Parathyroid adenoma (tissue), 2 donors: ENCODE results near the gene AGBL1.

ENCODE experiments used
- H2AFZ ChIP-seq: fragments of 300-600 bp; sonication (generic); one replicate; pipeline ENCODE4 v1.7.0; 2017; ENCODE audit warnings: antibody characterized with exemption, mild to moderate bottlenecking
- H3K27ac ChIP-seq: fragments of 300-600 bp; sonication (generic); one replicate; pipeline ENCODE4 v1.7.0; 2017
- H3K27me3 ChIP-seq: fragments of 300-600 bp; sonication (generic); one replicate; pipeline ENCODE4 v1.7.0; 2017; ENCODE audit warnings: low read length; ENCODE audit not compliant: control insufficient read depth, insufficient read depth
- H3K36me3 ChIP-seq: fragments of 300-600 bp; sonication (generic); one replicate; pipeline ENCODE4 v1.7.0; 2017; ENCODE audit warnings: low read length; ENCODE audit not compliant: control insufficient read depth, insufficient read depth
- H3K4me1 ChIP-seq: fragments of 300-600 bp; sonication (generic); one replicate; pipeline ENCODE4 v1.7.0; 2017; ENCODE audit warnings: control low read depth
- H3K4me2 ChIP-seq: fragments of 300-600 bp; sonication (generic); one replicate; pipeline ENCODE4 v1.7.0; 2017; ENCODE audit warnings: low read length
- H3K4me3 ChIP-seq: fragments of 300-600 bp; sonication (generic); one replicate; pipeline ENCODE4 v1.7.0; 2017; ENCODE audit warnings: low read depth, low read length
- H3K79me2 ChIP-seq: fragments of 300-600 bp; sonication (generic); one replicate; pipeline ENCODE4 v1.7.0; 2017; ENCODE audit warnings: control low read depth
- H3K9ac ChIP-seq: fragments of 300-600 bp; sonication (generic); one replicate; pipeline ENCODE4 v1.7.0; 2017; ENCODE audit warnings: mild to moderate bottlenecking
- H3K9me3 ChIP-seq: fragments of 300-600 bp; sonication (generic); one replicate; pipeline ENCODE4 v1.7.0; 2017; ENCODE audit warnings: low read length; ENCODE audit not compliant: control insufficient read depth
- CTCF ChIP-seq: fragments of 300-600 bp; sonication (generic); IDR thresholded peaks from one replicate; pipeline ENCODE4 v1.7.0; 2017; ENCODE audit warnings: antibody characterized with exemption, mild to moderate bottlenecking
- donor health status: primary hyperparathyroidism.

AGBL1 gene

GRCh38 chr15:86611417-86612040 is 531.9 kb downstream of the AGBL1 start:
- TF ChIP-seq CTCF: no peak
- H3K4me3 ChIP-seq: no peak overlapping the region
- no peaks in the 10 kb centered on the region for H3K36me3 ChIP-seq
- no peak overlapping the region for H3K9ac ChIP-seq
- H3K4me2 ChIP-seq: no peak overlapping the region
- H3K79me2 ChIP-seq: no peaks in the 10 kb centered on the region
- no peak overlapping the region for H3K27ac ChIP-seq
- H2AFZ ChIP-seq: no peak overlapping the region
- no peaks in the 10 kb centered on the region for H3K9me3 ChIP-seq
- H3K27me3 ChIP-seq: no peaks in the 10 kb centered on the region
- H3K4me1 ChIP-seq: no peaks in the 10 kb centered on the region

- H3K4me3 ChIP-seq: no peak overlapping the region
- H3K79me2 ChIP-seq: no peaks in the 10 kb centered on the region
- H3K27me3 ChIP-seq: no peaks in the 10 kb centered on the region
- H3K4me1 ChIP-seq: no peaks in the 10 kb centered on the region
- H3K36me3 ChIP-seq: no peaks in the 10 kb centered on the region
- H3K4me2 ChIP-seq: no peak overlapping the region
- no peak overlapping the region for H2AFZ ChIP-seq
- H3K9ac ChIP-seq: no peak overlapping the region
- TF ChIP-seq CTCF: no peak
- no peaks in the 10 kb centered on the region for H3K9me3 ChIP-seq
- no peak overlapping the region for H3K27ac ChIP-seq
Measured at GRCh38 chr15:86615411-86615810, 535.7 kb downstream of the AGBL1 start.

- Histone ChIP-seq H3K9me3 (no peaks in the 10 kb centered on the region), H3K27me3 (no peaks in the 10 kb centered on the region), H2AFZ (no peak overlapping the region), H3K27ac (no peak overlapping the region), H3K36me3 (no peaks in the 10 kb centered on the region), H3K4me2 (no peak overlapping the region), H3K4me3 (no peak overlapping the region), H3K9ac (no peak overlapping the region), H3K79me2 (no peaks in the 10 kb centered on the region), H3K4me1 (no peaks in the 10 kb centered on the region)
- no peak for TF ChIP-seq CTCF
Measured at GRCh38 chr15:86615816-86616215, 536.1 kb downstream of the AGBL1 start.

GRCh38 chr15:86616771-86617170 is 537.1 kb downstream of the AGBL1 start:
- H3K4me2 ChIP-seq: no peak overlapping the region
- no peak for TF ChIP-seq CTCF
- no peaks in the 10 kb centered on the region for H3K79me2 ChIP-seq
- H3K9me3 ChIP-seq: no peaks in the 10 kb centered on the region
- no peaks in the 10 kb centered on the region for H3K27me3 ChIP-seq
- H3K4me1 ChIP-seq: no peaks in the 10 kb centered on the region
- H3K27ac ChIP-seq: no peak overlapping the region
- no peak overlapping the region for H3K9ac ChIP-seq
- H3K36me3 ChIP-seq: no peaks in the 10 kb centered on the region
- H2AFZ ChIP-seq: no peak overlapping the region
- no peak overlapping the region for H3K4me3 ChIP-seq

- Histone ChIP-seq H3K79me2 (no peaks in the 10 kb centered on the region), H3K27ac (no peak overlapping the region), H3K4me3 (no peak overlapping the region), H3K4me2 (no peak overlapping the region), H2AFZ (no peak overlapping the region), H3K4me1 (no peaks in the 10 kb centered on the region), H3K9me3 (no peaks in the 10 kb centered on the region), H3K36me3 (no peaks in the 10 kb centered on the region), H3K27me3 (no peaks in the 10 kb centered on the region), H3K9ac (no peak overlapping the region)
- TF ChIP-seq CTCF: no peak
Measured at GRCh38 chr15:86620157-86620556, 540.5 kb downstream of the AGBL1 start.
